Measurements from ENCODE around the gene RPTOR.

DNA sequence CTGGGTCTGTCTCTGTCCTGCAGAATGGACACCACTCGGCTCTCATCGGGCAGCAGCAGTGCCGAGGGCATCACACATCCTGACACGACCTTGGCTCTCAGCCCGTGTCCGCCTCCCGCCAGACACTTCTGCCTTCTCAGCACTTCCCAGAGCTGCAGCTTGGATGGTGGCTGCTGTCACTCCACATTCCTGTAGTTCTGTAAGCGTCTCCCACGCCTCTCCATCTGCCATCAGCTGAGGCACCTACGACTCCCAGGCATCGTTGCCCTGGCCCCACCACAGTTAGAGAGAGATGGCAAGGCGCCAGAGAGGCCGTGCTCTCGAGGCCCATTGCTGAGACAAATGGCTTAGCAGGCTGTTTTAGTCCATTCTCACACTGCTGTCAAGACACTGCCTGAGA, 251.1 kb downstream of the RPTOR start:
- TF ChIP-seq, protein P1, sequence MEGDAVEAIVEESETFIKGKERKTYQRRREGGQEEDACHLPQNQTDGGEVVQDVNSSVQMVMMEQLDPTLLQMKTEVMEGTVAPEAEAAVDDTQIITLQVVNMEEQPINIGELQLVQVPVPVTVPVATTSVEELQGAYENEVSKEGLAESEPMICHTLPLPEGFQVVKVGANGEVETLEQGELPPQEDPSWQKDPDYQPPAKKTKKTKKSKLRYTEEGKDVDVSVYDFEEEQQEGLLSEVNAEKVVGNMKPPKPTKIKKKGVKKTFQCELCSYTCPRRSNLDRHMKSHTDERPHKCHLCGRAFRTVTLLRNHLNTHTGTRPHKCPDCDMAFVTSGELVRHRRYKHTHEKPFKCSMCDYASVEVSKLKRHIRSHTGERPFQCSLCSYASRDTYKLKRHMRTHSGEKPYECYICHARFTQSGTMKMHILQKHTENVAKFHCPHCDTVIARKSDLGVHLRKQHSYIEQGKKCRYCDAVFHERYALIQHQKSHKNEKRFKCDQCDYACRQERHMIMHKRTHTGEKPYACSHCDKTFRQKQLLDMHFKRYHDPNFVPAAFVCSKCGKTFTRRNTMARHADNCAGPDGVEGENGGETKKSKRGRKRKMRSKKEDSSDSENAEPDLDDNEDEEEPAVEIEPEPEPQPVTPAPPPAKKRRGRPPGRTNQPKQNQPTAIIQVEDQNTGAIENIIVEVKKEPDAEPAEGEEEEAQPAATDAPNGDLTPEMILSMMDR (conservative IDR thresholded peaks at IDR 0.05 in 1 of 2, IDR thresholded peaks at IDR 0.05 in 1 of 2; ENCODE audit: low read depth in 1 of 2, low read length in 2 of 2) = no peak
- TF ChIP-seq EZH2 (IDR thresholded peaks at IDR 0.05; ENCODE audit: low read length, missing control alignments) = no peak
